Stomach (tissue), 9 donors: Measurements from ENCODE around the gene TBC1D14. TPM values are rescaled to one million over a fixed set of nuclear protein-coding genes. Genes with fewer than 3 reads are reported as not detected.

Experiments
- DNase-seq, 2 donors: peaks; one replicate each; pipeline versions ENCODE4 v3.0.0 to v3.0.0-alpha.2; 2013 to 2019
- H3K27ac ChIP-seq, 5 donors: fragments of 200-600 bp in 4 of 5; sonication (generic) in 4 of 5; one replicate each; pipeline ENCODE4 v1.5.1; 2013 to 2019; ENCODE audit warnings: mild to moderate bottlenecking in 1 of 5, moderate library complexity in 1 of 5
- H3K27me3 ChIP-seq, 3 donors: fragments of 200-600 bp; sonication (generic); one replicate each; pipeline ENCODE4 v1.5.1; 2017 to 2019; ENCODE audit warnings: mixed run types in 1 of 3
- H3K36me3 ChIP-seq, 4 donors: fragments of 200-600 bp; sonication (generic); 1 replicate in 3 of 4; 2 replicates in 1 of 4; pipeline ENCODE4 v1.5.1; 2016 to 2019
- H3K4me1 ChIP-seq, 4 donors: fragments of 200-600 bp; sonication (generic); one replicate each; pipeline ENCODE4 v1.5.1; 2016 to 2019
- H3K4me3 ChIP-seq, 4 donors: fragments of 200-600 bp; sonication (generic) in 3 of 4; one replicate each; pipeline ENCODE4 v1.5.1; 2016 to 2019; ENCODE audit warnings: mild to moderate bottlenecking in 1 of 4
- H3K9me3 ChIP-seq, 4 donors: fragments of 200-600 bp; sonication (generic); one replicate each; pipeline ENCODE4 v1.5.1; 2016 to 2019
- EP300 ChIP-seq: sonication (generic); formaldehyde crosslinking; IDR thresholded peaks from one replicate; pipeline ENCODE4 v1.6.1; 2017; ENCODE audit warnings: antibody characterized with exemption
- POLR2A ChIP-seq, 4 donors: fragments of 450-650 bp; IDR thresholded peaks; one replicate each; pipeline ENCODE4 v1.6.1; 2016; ENCODE audit warnings: antibody characterized with exemption in 4 of 4, control low read depth in 2 of 4, mild to moderate bottlenecking in 1 of 4, moderate library complexity in 1 of 4
- POLR2AphosphoS5 ChIP-seq, 3 donors: sonication (generic); formaldehyde crosslinking; IDR thresholded peaks; one replicate each; pipeline ENCODE4 v1.6.1; 2016; ENCODE audit warnings: antibody characterized with exemption in 3 of 3
- WGBS, 5 donors: extraction: QIAGEN DNeasy Blood & Tissue Kit in 3 of 5; methylation state at CpG; one replicate each; pipeline versions ENCODE4 v1.1.5 to v1.1.7; 2013 to 2018; 5-methylcytosine and 5-hydroxymethylcytosine counted together
- intact Hi-C: fragments of 100-400 bp; cut with DNase I; formaldehyde crosslinking; loops from one replicate; pipeline ENCODE4 v1.15.1; 2023; ENCODE audit warnings: low total_unique reads
- polyA plus RNA-seq, 3 donors: library from polyadenylated mRNA; stranded (reverse); fragments of 200-250 nt; gene quantifications; one replicate each; pipeline ENCODE4 v1.2.3, GENCODE V29; 2013
- total RNA-seq, 5 donors: library from RNA; depleted of rRNA; stranded (reverse); fragments of >200 nt; gene quantifications; one replicate each; pipeline versions ENCODE4 v1.1.0 to v1.2.3, GENCODE V29; 2014 to 2016
- TF ChIP-seq, protein P1 (sequence below), 7 experiments: fragments of 450-650 bp in 4 of 7; fragments of 200-600 bp in 3 of 7; sonication (generic) in 3 of 7; IDR thresholded peaks; one replicate each; pipeline ENCODE4 v1.5.1; 2016 to 2019; ENCODE audit warnings: antibody characterized with exemption in 7 of 7, control low read depth in 2 of 7, mild to moderate bottlenecking in 1 of 7
- donor health status: healthy with polysubstance abuse.
- donor health status: Bipolar disorder and iron deficiency.
- donor health status: healthy.

TBC1D14 gene
- total and polyA plus RNA-seq, 8 donors = 19.5 to 72.4 (median 40.4) TPM

DNA sequence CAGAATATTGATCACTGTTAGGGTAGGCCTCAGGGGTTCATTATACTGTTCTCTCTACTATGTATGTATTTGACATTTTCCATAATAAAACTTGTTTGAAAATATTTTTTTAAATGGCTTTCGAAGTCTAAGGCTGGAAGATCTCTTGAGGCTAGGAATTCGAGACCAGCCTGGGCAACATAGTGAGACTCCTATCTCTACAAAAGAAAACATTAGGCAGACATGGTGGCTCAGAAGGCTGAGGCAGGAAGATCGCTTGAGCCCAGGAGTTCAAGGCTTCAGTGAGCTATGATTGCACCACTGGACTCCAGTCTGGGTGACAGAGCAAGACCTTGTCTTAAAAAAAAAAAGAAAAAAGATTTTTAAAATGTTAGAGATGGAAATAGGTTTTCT, 15.5 kb upstream of the TBC1D14 start:
- H3K27me3 ChIP-seq = no peaks in the 10 kb centered on the region
- no peak overlapping the region for H3K4me3 ChIP-seq
- H3K27ac ChIP-seq = peak overlapping the region in 3 of 5 donors; percentile 2 to 71 (median 55)
- peaks cover 0 to 12% (median 0%) of the 10 kb centered on the region in 4 donors for H3K9me3 ChIP-seq
- 91 to 99% (median 93%) methylated on average over 3 of the region's 3 CpGs for WGBS, 5 donors
- intact Hi-C loops = no loop called here
- no peaks in the 10 kb centered on the region for H3K36me3 ChIP-seq
- TF ChIP-seq POLR2AphosphoS5 (IDR thresholded peaks at IDR 0.05) (no peak), EP300 (no peak), POLR2A (IDR thresholded peaks at IDR 0.05) (no peak)
- TF ChIP-seq, protein P1, sequence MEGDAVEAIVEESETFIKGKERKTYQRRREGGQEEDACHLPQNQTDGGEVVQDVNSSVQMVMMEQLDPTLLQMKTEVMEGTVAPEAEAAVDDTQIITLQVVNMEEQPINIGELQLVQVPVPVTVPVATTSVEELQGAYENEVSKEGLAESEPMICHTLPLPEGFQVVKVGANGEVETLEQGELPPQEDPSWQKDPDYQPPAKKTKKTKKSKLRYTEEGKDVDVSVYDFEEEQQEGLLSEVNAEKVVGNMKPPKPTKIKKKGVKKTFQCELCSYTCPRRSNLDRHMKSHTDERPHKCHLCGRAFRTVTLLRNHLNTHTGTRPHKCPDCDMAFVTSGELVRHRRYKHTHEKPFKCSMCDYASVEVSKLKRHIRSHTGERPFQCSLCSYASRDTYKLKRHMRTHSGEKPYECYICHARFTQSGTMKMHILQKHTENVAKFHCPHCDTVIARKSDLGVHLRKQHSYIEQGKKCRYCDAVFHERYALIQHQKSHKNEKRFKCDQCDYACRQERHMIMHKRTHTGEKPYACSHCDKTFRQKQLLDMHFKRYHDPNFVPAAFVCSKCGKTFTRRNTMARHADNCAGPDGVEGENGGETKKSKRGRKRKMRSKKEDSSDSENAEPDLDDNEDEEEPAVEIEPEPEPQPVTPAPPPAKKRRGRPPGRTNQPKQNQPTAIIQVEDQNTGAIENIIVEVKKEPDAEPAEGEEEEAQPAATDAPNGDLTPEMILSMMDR (IDR thresholded peaks at IDR 0.05) = no peak
- no peak for DNase-seq
- peaks cover 14 to 32% (median 25%) of the 10 kb centered on the region in 4 donors for H3K4me1 ChIP-seq

DNA sequence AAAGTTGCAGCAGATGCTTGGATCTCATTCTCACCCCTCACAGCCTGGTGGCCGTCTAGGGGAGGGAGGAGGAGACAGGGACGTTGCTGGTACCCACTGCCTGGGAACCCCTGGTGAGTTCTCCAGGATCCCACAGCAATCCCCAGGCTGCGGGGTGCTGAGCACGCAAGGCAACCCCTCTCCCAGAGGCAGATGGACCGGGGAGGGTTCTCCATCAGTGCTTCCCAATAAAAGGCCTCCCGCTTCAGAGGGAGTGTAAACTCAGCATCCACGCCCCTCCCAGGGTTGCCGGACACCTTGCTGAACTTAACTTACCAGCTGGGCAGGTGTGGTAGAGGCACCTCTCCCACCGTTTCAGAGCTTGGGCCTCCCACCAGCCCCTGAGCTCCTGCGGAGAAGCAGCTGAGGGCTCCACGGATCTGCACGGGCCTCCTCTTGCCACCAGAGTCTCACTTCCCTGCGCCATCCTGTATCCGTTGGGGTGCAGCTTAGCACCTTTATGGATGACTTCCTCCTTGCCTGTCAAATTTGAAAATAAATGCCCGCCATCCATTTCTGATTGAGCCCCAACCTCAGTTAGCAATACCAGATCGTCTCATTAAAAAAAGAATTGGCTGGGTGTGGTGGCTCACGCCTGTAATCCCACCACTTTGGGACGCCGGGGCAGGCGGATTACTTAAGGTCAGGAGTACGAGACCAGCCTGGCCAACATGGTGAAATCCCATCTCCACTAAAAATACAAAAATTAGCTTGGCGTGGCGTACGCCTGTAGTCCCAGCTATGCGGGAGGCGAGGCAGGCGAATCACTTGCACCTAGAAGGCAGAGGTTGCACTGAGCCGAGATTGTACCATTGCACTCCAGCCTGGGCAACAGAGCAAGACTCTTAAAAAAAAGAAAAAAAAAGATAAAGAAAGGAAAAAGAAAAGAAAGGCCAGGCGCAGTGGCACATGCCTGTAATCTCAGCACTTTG, 14.8 kb upstream of the TBC1D14 start:
- H3K9me3 ChIP-seq = peaks cover 0 to 10% (median 0%) of the 10 kb centered on the region in 4 donors
- H3K27me3 ChIP-seq = no peaks in the 10 kb centered on the region
- intact Hi-C loops = no loop called here
- H3K4me3 ChIP-seq = no peak overlapping the region
- H3K4me1 ChIP-seq = peaks cover 14 to 32% (median 25%) of the 10 kb centered on the region in 4 donors
- no peaks in the 10 kb centered on the region for H3K36me3 ChIP-seq
- no peak overlapping the region for H3K27ac ChIP-seq
- TF ChIP-seq POLR2A (IDR thresholded peaks at IDR 0.05) (no peak), POLR2AphosphoS5 (IDR thresholded peaks at IDR 0.05) (no peak), EP300 (no peak)
- TF ChIP-seq, protein P1 (IDR thresholded peaks at IDR 0.05) = no peak
- DNase-seq = peak in 1 of 2 donors; percentile 15
- 89 to 92% (median 90%) methylated on average over 28 to 29 of the region's 29 CpGs for WGBS, 5 donors

DNA sequence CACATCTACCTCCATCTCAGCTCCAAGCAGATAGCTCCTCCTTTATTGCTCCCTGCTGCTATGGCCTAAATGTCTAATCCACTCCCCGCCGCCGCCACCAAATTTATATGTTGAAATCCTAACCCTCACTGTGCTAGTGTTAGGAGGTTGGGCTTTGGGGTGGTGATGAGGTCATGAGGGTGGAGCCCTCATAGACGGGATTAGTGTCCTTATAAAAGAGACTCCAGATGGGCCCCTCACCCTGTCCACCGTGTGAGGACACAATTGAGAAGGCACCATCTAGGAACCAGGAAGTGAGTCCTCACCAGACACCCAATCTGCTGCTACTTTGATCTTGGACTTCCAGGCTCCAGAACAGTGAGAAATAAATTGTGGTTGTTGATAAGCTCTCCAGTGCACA, 13.6 kb upstream of the TBC1D14 start:
- DNase-seq = no peak
- Histone ChIP-seq H3K4me1 (peaks cover 14 to 32% (median 25%) of the 10 kb centered on the region in 4 donors), H3K4me3 (no peak overlapping the region), H3K9me3 (no peaks in the 10 kb centered on the region), H3K27ac (no peak overlapping the region), H3K36me3 (no peaks in the 10 kb centered on the region), H3K27me3 (no peaks in the 10 kb centered on the region)
- intact Hi-C loops = no loop called here
- 74 to 100% (median 83%) methylated on average over 3 to 5 of the region's 5 CpGs; no CpG with 5 or more reads in 1 of the 5 donors for WGBS, 5 donors
- TF ChIP-seq, protein P1 (IDR thresholded peaks at IDR 0.05) = no peak
- TF ChIP-seq POLR2AphosphoS5 (IDR thresholded peaks at IDR 0.05) (no peak), POLR2A (IDR thresholded peaks at IDR 0.05) (no peak), EP300 (no peak)

DNA sequence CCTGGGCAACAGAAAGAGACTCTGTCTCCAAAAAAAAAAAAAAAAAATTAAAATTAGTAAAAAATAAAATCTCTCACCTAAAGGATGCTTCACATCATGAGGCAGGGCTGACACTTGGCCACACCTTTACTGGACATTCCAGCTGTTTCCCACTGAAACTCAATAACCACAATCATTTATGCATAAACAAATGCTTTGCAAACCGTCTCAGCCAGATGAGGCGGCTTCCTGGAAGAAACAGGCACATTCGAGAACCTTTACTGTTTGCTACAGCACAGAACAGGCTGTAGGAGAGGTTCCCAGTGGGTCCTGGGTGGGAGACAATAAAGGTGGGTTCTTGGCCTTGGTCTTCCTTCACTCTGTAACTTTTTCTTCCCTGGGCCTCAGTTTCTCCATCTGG, 10.9 kb upstream of the TBC1D14 start:
- intact Hi-C loops = no loop called here
- Histone ChIP-seq H3K4me1 (peaks cover 0 to 18% (median 8%) of the 10 kb centered on the region in 4 donors), H3K9me3 (no peaks in the 10 kb centered on the region), H3K27me3 (no peaks in the 10 kb centered on the region), H3K27ac (peak overlapping the region in 1 of 5 donors; percentile 6), H3K4me3 (no peak overlapping the region), H3K36me3 (no peaks in the 10 kb centered on the region)
- 62 to 76% (median 67%) methylated on average over 3 of the region's 3 CpGs for WGBS, 5 donors
- peak in 1 of 2 donors; percentile 5 for DNase-seq
- TF ChIP-seq EP300 (no peak), POLR2A (IDR thresholded peaks at IDR 0.05) (no peak), POLR2AphosphoS5 (IDR thresholded peaks at IDR 0.05) (no peak)
- TF ChIP-seq, protein P1 (IDR thresholded peaks at IDR 0.05) = no peak
